Liver (tissue), 9 donors: ENCODE results near the gene ASH1L. TPM values are rescaled to one million over a fixed set of nuclear protein-coding genes. Genes with fewer than 3 reads are reported as not detected.
"Not testable (repeated sequence)": the region's sequence is repeated elsewhere in the genome, so short reads cannot be mapped to it uniquely, and the experiment has no call there.

Experiments used
- DNase-seq: peaks from one replicate; pipeline ENCODE4 v3.0.0-alpha.2; 2017; ENCODE audit warnings: low spot score
- H3K27ac ChIP-seq, 2 donors: one replicate each; pipeline ENCODE4 v1.7.0; 2013; ENCODE audit warnings: inconsistent platforms in 2 of 2, low read length in 2 of 2, control low read depth in 1 of 2, low read depth in 1 of 2, mild to moderate bottlenecking in 1 of 2
- H3K27me3 ChIP-seq, 4 donors: one replicate each; pipeline versions ENCODE4 v1.6.1 to v1.7.0; 2013; ENCODE audit warnings: low read length in 3 of 4, inconsistent platforms in 1 of 4, mild to moderate bottlenecking in 1 of 4, moderate library complexity in 1 of 4; ENCODE audit not compliant: control insufficient read depth in 4 of 4, insufficient read depth in 4 of 4
- H3K36me3 ChIP-seq, 4 donors: one replicate each; pipeline versions ENCODE4 v1.6.1 to v1.7.0; 2013; ENCODE audit warnings: low read length in 3 of 4, mild to moderate bottlenecking in 3 of 4, low read depth in 1 of 4, moderate library complexity in 1 of 4; ENCODE audit not compliant: control insufficient read depth in 4 of 4, insufficient read depth in 3 of 4
- H3K4me1 ChIP-seq, 4 donors: one replicate each; pipeline versions ENCODE4 v1.6.1 to v1.7.0; 2013; ENCODE audit warnings: low read length in 3 of 4, mild to moderate bottlenecking in 3 of 4, moderate library complexity in 1 of 4; ENCODE audit not compliant: control insufficient read depth in 4 of 4, insufficient read depth in 4 of 4
- H3K4me3 ChIP-seq, 3 donors: one replicate each; pipeline versions ENCODE4 v1.6.1 to v1.7.0; 2013; ENCODE audit warnings: low read length in 3 of 3, control low read depth in 1 of 3, low read depth in 1 of 3, mild to moderate bottlenecking in 1 of 3
- H3K9ac ChIP-seq, 2 donors: one replicate each; pipeline ENCODE4 v1.7.0; 2013; ENCODE audit warnings: low read length in 2 of 2, mild to moderate bottlenecking in 2 of 2, moderate library complexity in 2 of 2, control low read depth in 1 of 2, low read depth in 1 of 2
- H3K9me3 ChIP-seq, 4 donors: one replicate each; pipeline versions ENCODE4 v1.6.1 to v1.7.0; 2013; ENCODE audit warnings: low read length in 3 of 4; ENCODE audit not compliant: control insufficient read depth in 4 of 4
- ATF3 ChIP-seq: IDR thresholded peaks from 2 replicates; pipeline ENCODE4 v1.6.1; 2016; ENCODE audit warnings: antibody characterized with exemption
- CTCF ChIP-seq: fragments of 150-350 bp; IDR thresholded peaks from 2 replicates; pipeline ENCODE4 v1.5.1; 2017; ENCODE audit warnings: improper control_type of control experiment, low read depth, low read length; ENCODE audit not compliant: missing input control
- EGR1 ChIP-seq, 2 donors: IDR thresholded peaks; 2 replicates each; pipeline ENCODE4 v1.6.1; 2016 to 2018; ENCODE audit warnings: antibody characterized with exemption in 2 of 2, low read depth in 2 of 2
- FOXA2 ChIP-seq: IDR thresholded peaks from 2 replicates; pipeline ENCODE4 v1.6.1; 2016; ENCODE audit warnings: antibody characterized with exemption
- GABPA ChIP-seq, 2 donors: IDR thresholded peaks in 1 of 2; conservative IDR thresholded peaks in 1 of 2; 2 replicates each; pipeline ENCODE4 v1.6.1; 2016; ENCODE audit warnings: antibody characterized with exemption in 2 of 2, mild to moderate bottlenecking in 1 of 2, moderate library complexity in 1 of 2
- HNF4G ChIP-seq: IDR thresholded peaks from 2 replicates; pipeline ENCODE4 v1.6.1; 2016; ENCODE audit warnings: antibody characterized with exemption
- MAX ChIP-seq: IDR thresholded peaks from 2 replicates; pipeline ENCODE4 v1.6.1; 2016; ENCODE audit warnings: antibody characterized with exemption
- NR2F2 ChIP-seq: IDR thresholded peaks from 2 replicates; pipeline ENCODE4 v1.6.1; 2016; ENCODE audit warnings: antibody characterized with exemption
- RAD21 ChIP-seq, 2 donors: IDR thresholded peaks; 2 replicates each; pipeline ENCODE4 v1.6.1; 2016; ENCODE audit warnings: antibody characterized with exemption in 2 of 2, mild to moderate bottlenecking in 2 of 2
- RXRA ChIP-seq, 2 donors: IDR thresholded peaks; 2 replicates each; pipeline ENCODE4 v1.6.1; 2017 to 2018; ENCODE audit warnings: antibody characterized with exemption in 2 of 2, mild to moderate bottlenecking in 1 of 2
- SP1 ChIP-seq: IDR thresholded peaks from 2 replicates; pipeline ENCODE4 v1.6.1; 2018; ENCODE audit warnings: antibody characterized with exemption, mild to moderate bottlenecking
- TAF1 ChIP-seq: conservative IDR thresholded peaks from 2 replicates; pipeline ENCODE4 v1.6.1; 2016; ENCODE audit warnings: antibody characterized with exemption, mild to moderate bottlenecking
- YY1 ChIP-seq: IDR thresholded peaks from 2 replicates; pipeline ENCODE4 v1.6.1; 2016; ENCODE audit warnings: antibody characterized with exemption, mild to moderate bottlenecking
- WGBS: extraction: QIAGEN DNeasy Blood & Tissue Kit; methylation state at CpG from one replicate; pipeline ENCODE4 v1.1.7; 2013; 5-methylcytosine and 5-hydroxymethylcytosine counted together
- polyA plus RNA-seq, 2 donors: library from polyadenylated mRNA; stranded (reverse) in 1 of 2; unstranded in 1 of 2; fragments of 200-250 nt in 1 of 2; fragments of >200 nt in 1 of 2; fragmentation: Nextera tagmentation in 1 of 2; extraction: Ambion mirVana in 1 of 2; gene quantifications; one replicate each; pipeline versions ENCODE4 v1.2.1 to v1.2.3, GENCODE V29; 2013 to 2015
- total RNA-seq, 2 donors: library from RNA; depleted of rRNA; stranded (reverse); fragments of >200 nt; gene quantifications; one replicate each; pipeline ENCODE4 v1.2.3, GENCODE V29; 2014
- donor health status: healthy.
- donor health status: healthy.
- donor health status: healthy.
- donor health status: healthy.
- donor health status: healthy.

The ASH1L gene
- total and polyA plus RNA-seq, 4 donors, result 3.9 to 30.3 (median 13.9) TPM

GRCh38 chr1:155591770-155592169 is 29.2 kb upstream of the ASH1L start:
- Histone ChIP-seq H3K9me3 (no peaks in the 10 kb centered on the region), H3K4me3 (no peak overlapping the region), H3K4me1 (peaks cover 0 to 2% (median 0%) of the 10 kb centered on the region in 4 donors), H3K27ac (no peak overlapping the region), H3K36me3 (no peaks in the 10 kb centered on the region), H3K27me3 (no peaks in the 10 kb centered on the region), H3K9ac (no peak overlapping the region)
- TF ChIP-seq FOXA2, result no peak
- no peak for TF ChIP-seq HNF4G
- no peak for TF ChIP-seq YY1
- TF ChIP-seq MAX, result no peak
- no peak for TF ChIP-seq RXRA (IDR thresholded peaks at IDR 0.05)
- TF ChIP-seq CTCF, result peak; percentile 60
- TF ChIP-seq RAD21 (IDR thresholded peaks at IDR 0.05), result peak; percentile 80 to 84
- TF ChIP-seq ATF3, result no peak
- TF ChIP-seq SP1, result no peak
- no peak for TF ChIP-seq NR2F2
- TF ChIP-seq TAF1, result no peak
- no peak for TF ChIP-seq GABPA (IDR thresholded peaks at IDR 0.05 in 1 of 2, conservative IDR thresholded peaks at IDR 0.05 in 1 of 2)
- TF ChIP-seq EGR1 (IDR thresholded peaks at IDR 0.05; ENCODE audit: low read depth in 2 of 2), result no peak
- DNase-seq, result no peak
- 37% methylated on average over 6 of the region's 6 CpGs for WGBS

- H3K4me3 ChIP-seq, H3K9me3 ChIP-seq, H3K4me1 ChIP-seq, H3K27me3 ChIP-seq, H3K9ac ChIP-seq, DNase-seq, H3K27ac ChIP-seq, H3K36me3 ChIP-seq: not testable (repeated sequence)
- 91% methylated on average over 20 of the region's 20 CpGs for WGBS
Measured at GRCh38 chr1:155590516-155591247, 28.1 kb upstream of the ASH1L start.

GRCh38 chr1:155589282-155589681 is 26.7 kb upstream of the ASH1L start:
- H3K27me3 ChIP-seq, H3K9ac ChIP-seq, DNase-seq, H3K36me3 ChIP-seq, H3K9me3 ChIP-seq, H3K4me1 ChIP-seq, H3K27ac ChIP-seq, H3K4me3 ChIP-seq: not testable (repeated sequence)
- 94% methylated on average over 3 of the region's 3 CpGs for WGBS

- not testable (repeated sequence) for H3K27me3 ChIP-seq, H3K36me3 ChIP-seq
- WGBS, result 97% methylated on average over 6 of the region's 6 CpGs
Measured at GRCh38 chr1:155583846-155584245, 21.2 kb upstream of the ASH1L start.

GRCh38 chr1:155575608-155576007 is 13.0 kb upstream of the ASH1L start:
- not testable (repeated sequence) for H3K36me3 ChIP-seq, H3K9ac ChIP-seq, H3K9me3 ChIP-seq, H3K4me3 ChIP-seq, H3K27me3 ChIP-seq, H3K4me1 ChIP-seq, DNase-seq, H3K27ac ChIP-seq
- WGBS, result 97% methylated on average over 6 of the region's 6 CpGs

More at GRCh38 chr1:155583846-155584245, 21.2 kb upstream of the ASH1L start:
- DNase-seq, H3K9me3 ChIP-seq, H3K4me3 ChIP-seq, H3K27ac ChIP-seq, H3K4me1 ChIP-seq, H3K9ac ChIP-seq: not testable (repeated sequence)
